Posterior vena cava (tissue), 2 donors: ENCODE results near the gene HP. TPM values are rescaled to one million over a fixed set of nuclear protein-coding genes. Genes with fewer than 3 reads are reported as not detected.
"Not testable (repeated sequence)": the region's sequence is repeated elsewhere in the genome, so short reads cannot be mapped to it uniquely, and the experiment has no call there.

Experiments
- DNase-seq: peaks from one replicate; pipeline ENCODE4 v3.0.0-alpha.2; 2020; ENCODE audit warnings: low spot score
- intact Hi-C, 2 donors: fragments of 100-400 bp; cut with DNase I; formaldehyde crosslinking; loops; one replicate each; pipeline versions ENCODE4 v1.14.1 to v1.14.2; 2022 to 2023
- total RNA-seq, 2 donors: library from RNA; stranded (reverse); fragmentation: NEBNext Ultra II Directional; extraction: Animal tissue kit (Norgen Biotek cat#: 25700); gene quantifications; one replicate each; pipeline ENCODE4 v1.2.1, GENCODE V29; 2021
- donor health status: DM: yes; HTN: yes; CAD: no.
- donor health status: DM: yes; HTN: yes; CAD: no.

The HP gene
- total RNA-seq, 2 donors from 2014 or later, result 2.6 to 19.1 TPM

GRCh38 chr16:72033437-72033836 lies 20.9 kb upstream of the HP start:
- no peak for DNase-seq
- intact Hi-C loops, result no loop called here

DNA sequence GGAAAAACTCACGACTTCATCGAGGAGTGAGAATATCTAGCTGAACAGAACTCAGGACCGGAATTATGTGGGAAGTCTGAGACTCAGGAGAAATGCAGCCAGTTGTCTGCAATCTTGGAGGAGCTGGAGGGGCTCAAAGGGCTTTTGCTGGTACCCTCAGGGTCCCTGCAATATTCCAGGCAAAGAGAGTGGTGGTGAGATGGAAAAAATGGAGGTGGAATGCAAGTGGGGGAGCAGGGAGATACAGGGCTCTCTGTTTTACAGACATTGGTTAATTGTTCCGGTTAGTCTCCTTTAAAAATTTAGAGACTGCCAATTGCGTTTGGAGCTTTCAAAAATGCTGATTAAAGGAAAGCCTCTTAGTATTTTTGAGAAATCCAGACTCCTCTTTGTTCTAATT lies 18.2 kb upstream of the HP start:
- no peak for DNase-seq
- intact Hi-C loops, result no loop called here

GRCh38 chr16:72042157-72042660 lies 12.1 kb upstream of the HP start:
- intact Hi-C loops, result no loop called here
- DNase-seq, result no peak

DNA sequence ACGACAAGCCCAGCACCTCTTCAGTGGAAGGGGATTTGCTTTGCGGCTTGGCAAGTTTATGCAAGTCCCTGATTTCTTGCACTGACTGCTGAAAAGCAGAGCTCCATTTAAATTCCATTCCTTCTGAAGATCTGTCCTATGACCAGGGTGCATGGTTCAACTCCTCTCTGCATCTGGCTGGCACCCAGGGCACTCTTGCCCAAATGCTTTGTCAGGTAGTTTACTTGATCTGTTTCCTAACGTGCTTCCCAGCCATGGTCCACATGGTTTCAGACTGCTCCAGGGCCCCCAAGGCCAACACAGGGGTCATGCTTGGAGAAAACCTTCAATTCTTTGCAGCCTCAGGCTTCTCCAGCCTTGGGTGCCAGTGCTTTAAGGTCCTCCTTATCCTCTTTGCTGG lies 11.2 kb upstream of the HP start:
- intact Hi-C loops, result no loop called here
- no peak for DNase-seq

DNA sequence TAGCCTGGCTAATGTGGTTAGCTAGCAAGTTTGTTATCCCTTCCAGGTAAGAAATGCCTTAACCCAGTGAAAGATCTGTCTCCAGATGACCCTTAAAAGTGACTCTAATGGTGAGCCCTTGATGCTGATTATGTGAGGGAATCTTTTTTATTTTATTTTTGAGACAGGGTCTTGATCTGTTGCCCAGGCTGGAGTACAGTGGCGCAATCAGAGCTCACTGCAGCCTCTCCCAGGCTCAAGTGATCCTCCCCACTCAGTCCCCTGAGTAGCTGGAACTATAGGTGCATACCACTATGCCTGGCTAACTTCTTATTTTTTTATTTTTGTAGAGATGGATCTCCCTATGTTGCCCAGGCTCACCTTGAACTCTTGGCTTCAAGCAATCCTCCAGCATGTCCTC lies 10.8 kb upstream of the HP start:
- DNase-seq, result no peak
- intact Hi-C loops, result no loop called here

DNA sequence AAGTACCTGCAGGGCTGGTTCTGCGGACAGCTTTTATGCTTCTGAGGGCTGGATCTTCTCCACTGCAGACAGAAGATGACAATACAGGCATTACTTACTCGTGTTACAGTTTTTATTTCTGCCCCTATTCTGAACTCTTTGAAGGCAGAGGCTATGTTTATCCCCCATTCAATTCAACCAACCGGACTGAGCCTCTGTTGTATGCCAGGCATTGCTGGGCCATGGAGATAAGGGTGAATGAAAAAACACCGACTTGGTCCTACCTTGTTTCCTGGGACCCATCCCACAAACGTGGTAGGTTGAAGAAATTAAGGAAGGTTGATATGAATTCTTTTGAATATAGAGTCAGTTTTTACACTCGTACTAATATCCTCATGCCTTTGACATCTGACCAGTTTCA lies 10.0 kb upstream of the HP start:
- intact Hi-C loops, result no loop called here
- DNase-seq, result no peak

DNA sequence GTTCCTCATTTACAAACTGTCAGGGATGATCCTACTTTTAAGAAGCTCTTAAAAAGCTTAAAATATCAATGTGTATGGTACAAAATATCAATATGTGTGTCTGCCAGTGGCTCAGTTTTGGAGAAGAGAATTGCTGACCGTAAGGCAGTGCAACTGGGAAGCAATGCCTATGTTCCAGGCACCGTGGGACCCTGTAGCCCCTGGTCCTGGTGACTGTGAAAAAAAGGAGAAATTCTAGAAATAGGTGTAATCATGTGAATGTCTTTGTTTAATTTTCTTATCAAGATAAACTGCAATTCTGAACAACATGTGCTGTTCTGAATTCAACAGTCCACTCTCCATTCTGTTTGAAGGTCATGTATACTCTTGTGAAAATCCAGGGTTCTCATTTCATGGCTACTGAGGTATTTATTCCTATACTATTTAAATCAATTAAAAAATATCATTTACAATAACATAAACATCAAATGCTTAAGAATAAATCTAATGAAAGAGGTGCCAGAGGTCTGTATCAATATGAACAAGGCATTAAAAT lies 9.4 kb upstream of the HP start:
- intact Hi-C loops, result no loop called here
- DNase-seq, result no peak

- intact Hi-C loops, result no loop called here
- DNase-seq, result no peak
Observed at GRCh38 chr16:72049110-72049509, 5.2 kb upstream of the HP start.

GRCh38 chr16:72050769-72051464 lies 3.4 kb upstream of the HP start:
- intact Hi-C loops, result no loop called here
- no peak for DNase-seq

- DNase-seq, result no peak
Observed at GRCh38 chr16:72051818-72052217, 2.5 kb upstream of the HP start.

GRCh38 chr16:72055911-72056310 lies 1.6 kb downstream of the HP start:
- intact Hi-C loops, result no loop called here
- no peak for DNase-seq

More at GRCh38 chr16:72051818-72052217, 2.5 kb upstream of the HP start:
- intact Hi-C loops, result no loop called here

- DNase-seq, intact Hi-C loops: not testable (repeated sequence)
Observed at GRCh38 chr16:72057313-72057712, 3.0 kb downstream of the HP start.

GRCh38 chr16:72059060-72059459 lies 4.8 kb downstream of the HP start:
- DNase-seq, intact Hi-C loops: not testable (repeated sequence)

DNA sequence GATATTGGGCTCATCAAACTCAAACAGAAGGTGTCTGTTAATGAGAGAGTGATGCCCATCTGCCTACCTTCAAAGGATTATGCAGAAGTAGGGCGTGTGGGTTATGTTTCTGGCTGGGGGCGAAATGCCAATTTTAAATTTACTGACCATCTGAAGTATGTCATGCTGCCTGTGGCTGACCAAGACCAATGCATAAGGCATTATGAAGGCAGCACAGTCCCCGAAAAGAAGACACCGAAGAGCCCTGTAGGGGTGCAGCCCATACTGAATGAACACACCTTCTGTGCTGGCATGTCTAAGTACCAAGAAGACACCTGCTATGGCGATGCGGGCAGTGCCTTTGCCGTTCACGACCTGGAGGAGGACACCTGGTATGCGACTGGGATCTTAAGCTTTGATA lies 6.1 kb downstream of the HP start:
- intact Hi-C loops, result no loop called here
- DNase-seq, result no peak

GRCh38 chr16:72061564-72061963 lies 7.3 kb downstream of the HP start:
- DNase-seq, result no peak
- intact Hi-C loops, result no loop called here

DNA sequence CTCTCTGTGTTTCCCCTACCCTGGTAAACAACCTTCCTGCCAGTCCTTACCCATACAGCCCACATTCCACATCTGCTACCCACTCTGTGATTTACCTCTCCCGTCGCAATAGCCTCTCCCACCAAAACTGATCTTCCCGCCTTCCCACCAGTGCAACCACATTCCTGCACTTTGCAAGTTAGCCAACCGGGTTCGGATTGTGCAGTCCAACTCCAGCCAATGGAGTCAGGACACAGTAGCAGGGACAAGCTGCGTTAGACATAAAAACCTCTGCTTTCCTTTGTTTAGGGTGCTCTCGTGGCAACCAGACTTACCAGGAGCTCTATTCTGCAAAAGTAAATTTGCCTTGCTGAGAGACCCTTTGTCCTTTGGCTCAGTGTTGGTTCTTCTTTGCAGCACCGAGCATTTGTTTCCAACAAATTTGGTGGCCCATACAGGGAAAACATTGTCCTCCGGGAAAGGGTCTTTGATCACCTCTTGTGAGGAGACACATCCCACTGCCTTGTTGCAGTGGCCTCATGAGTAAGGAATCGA lies 10.1 kb downstream of the HP start:
- DNase-seq, result no peak
- intact Hi-C loops, result loop anchor here in 1 of 2 donors (1.0 to 2.0 kb wide), 2 partner anchors 18 to 35 kb away; no protein-coding TSS in a partner anchor

GRCh38 chr16:72066747-72067146 lies 12.4 kb downstream of the HP start:
- intact Hi-C loops, result no loop called here
- no peak for DNase-seq

- intact Hi-C loops, result no loop called here
- no peak for DNase-seq
Observed at GRCh38 chr16:72068930-72069329, 14.6 kb downstream of the HP start.

DNA sequence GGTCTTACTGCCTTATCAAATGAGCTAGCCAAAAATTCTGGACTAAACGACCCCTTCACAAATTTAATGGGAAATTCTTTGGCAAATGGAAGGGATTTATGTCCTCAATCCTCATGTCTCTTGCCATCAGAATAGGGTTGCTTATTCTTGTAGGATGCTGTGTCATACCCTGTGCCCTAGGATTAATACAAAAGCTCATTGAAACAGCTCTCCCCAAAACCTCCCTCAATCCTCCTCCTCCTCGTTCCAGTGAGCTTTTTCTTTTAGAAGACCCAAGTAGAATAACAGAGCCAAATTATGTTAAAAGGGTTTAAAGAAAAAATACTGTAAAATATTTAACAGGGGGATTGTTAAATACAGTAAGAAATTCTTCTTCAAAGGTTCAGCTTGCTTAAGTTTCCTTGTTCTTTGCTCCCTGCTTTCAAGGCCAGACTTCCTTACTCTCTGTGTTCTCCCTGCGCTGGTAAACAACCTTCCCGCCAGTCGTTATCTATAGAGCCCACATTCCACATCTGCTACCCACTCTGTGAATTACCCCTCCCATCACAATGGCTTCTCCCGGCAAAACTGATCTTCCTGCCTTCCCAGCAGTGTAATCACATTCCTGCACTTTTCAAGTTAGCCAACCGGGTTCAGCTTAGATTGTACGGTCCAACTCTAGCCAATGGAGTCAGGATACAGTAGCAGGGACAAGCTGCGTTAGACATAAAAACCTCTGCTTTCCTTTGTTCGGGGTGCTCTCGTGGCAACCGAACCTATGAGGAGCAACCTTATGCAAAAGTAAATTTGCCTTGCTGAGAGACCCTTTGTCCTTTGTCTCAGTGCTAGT lies 18.4 kb downstream of the HP start:
- intact Hi-C loops, result no loop called here

GRCh38 chr16:72073560-72074230 lies 19.4 kb downstream of the HP start:
- intact Hi-C loops, result no loop called here

More for the DNA sequence above, 18.4 kb downstream of the HP start:
- DNase-seq, result no peak

More at GRCh38 chr16:72073560-72074230, 19.4 kb downstream of the HP start:
- no peak for DNase-seq
